Loucy (cell line): ENCODE measurements around the gene OSTM1.

Experiments used
- H2AFZ ChIP-seq: fragments of 200-600 bp; sonication (generic); 2 replicates; pipeline ENCODE4 v1.6.0; 2016; ENCODE audit warnings: antibody characterized with exemption, mild to moderate bottlenecking, low read length, moderate library complexity
- H3F3A ChIP-seq: fragments of 200-600 bp; 2 replicates; pipeline ENCODE4 v1.6.0; 2016; ENCODE audit warnings: antibody characterized with exemption, low read depth, mild to moderate bottlenecking
- H3K27me3 ChIP-seq: fragments of 200-600 bp; sonication (generic); 2 replicates; pipeline ENCODE4 v1.6.1; 2014; ENCODE audit warnings: low read length, mild to moderate bottlenecking; ENCODE audit not compliant: insufficient read depth, poor library complexity, severe bottlenecking
- H3K36me3 ChIP-seq: fragments of 200-600 bp; sonication (generic); 2 replicates; pipeline ENCODE4 v1.6.1; 2016; ENCODE audit warnings: low read length; ENCODE audit not compliant: insufficient read depth
- H3K4me1 ChIP-seq: fragments of 200-600 bp; sonication (generic); 2 replicates; pipeline ENCODE4 v1.5.1; 2014; ENCODE audit warnings: low read length, mild to moderate bottlenecking; ENCODE audit not compliant: insufficient read depth, poor library complexity, severe bottlenecking
- H3K4me2 ChIP-seq: fragments of 200-600 bp; sonication (generic); 2 replicates; pipeline ENCODE4 v1.6.0; 2014; ENCODE audit warnings: antibody characterized with exemption, low read length, low read depth, mild to moderate bottlenecking; ENCODE audit not compliant: poor library complexity, severe bottlenecking
- H3K4me3 ChIP-seq: fragments of 200-600 bp; sonication (generic); 2 replicates; pipeline ENCODE4 v1.5.1; 2014; ENCODE audit warnings: low read length, mild to moderate bottlenecking, mixed read lengths; ENCODE audit not compliant: poor library complexity, severe bottlenecking
- H3K79me2 ChIP-seq: fragments of 200-600 bp; sonication (generic); 2 replicates; pipeline ENCODE4 v1.6.1; 2014; ENCODE audit warnings: low read length; ENCODE audit not compliant: insufficient read depth
- H3K9ac ChIP-seq: fragments of 200-600 bp; sonication (generic); 2 replicates; pipeline ENCODE4 v1.6.0; 2014; ENCODE audit warnings: mild to moderate bottlenecking, low read depth, low read length, moderate library complexity; ENCODE audit not compliant: poor library complexity, severe bottlenecking
- H3K9me2 ChIP-seq: fragments of 200-600 bp; sonication (generic); replicated peaks from 2 replicates; pipeline ENCODE4 v1.6.1; 2016; ENCODE audit warnings: low read depth, low read length, mixed read lengths
- H3K9me3 ChIP-seq: fragments of 200-600 bp; sonication (generic); 2 replicates; pipeline ENCODE4 v1.6.1; 2014; ENCODE audit warnings: mild to moderate bottlenecking, antibody characterized with exemption, low read length, low read depth; ENCODE audit not compliant: insufficient read depth
- H4K20me1 ChIP-seq: fragments of 200-600 bp; sonication (generic); 2 replicates; pipeline ENCODE4 v1.6.0; 2014; ENCODE audit warnings: antibody characterized with exemption, low read length, mild to moderate bottlenecking; ENCODE audit not compliant: insufficient read depth, poor library complexity, severe bottlenecking
- CTCF ChIP-seq: fragments of 200-600 bp; sonication (generic); conservative IDR thresholded peaks from 2 replicates; pipeline ENCODE4 v1.5.1; 2014; ENCODE audit warnings: mild to moderate bottlenecking, antibody characterized with exemption, low read length
- EZH2phosphoT487 ChIP-seq: fragments of 200-600 bp; IDR thresholded peaks from 2 replicates; pipeline ENCODE4 v1.6.1; 2018; ENCODE audit warnings: antibody characterized with exemption, mild to moderate bottlenecking, moderate library complexity, borderline replicate concordance

The OSTM1 gene

GRCh38 chr6:108093781-108094300, 19.3 kb upstream of the OSTM1 start:
- Histone ChIP-seq H3F3A (no peaks in the 10 kb centered on the region), H3K9me3 (no peaks in the 10 kb centered on the region), H3K9me2 (no peaks in the 10 kb centered on the region), H3K9ac (no peak overlapping the region), H3K4me1 (no peaks in the 10 kb centered on the region), H2AFZ (no peak overlapping the region), H3K4me2 (no peak overlapping the region), H3K4me3 (no peak overlapping the region), H3K36me3 (no peaks in the 10 kb centered on the region), H3K79me2 (no peaks in the 10 kb centered on the region), H3K27me3 (no peaks in the 10 kb centered on the region), H4K20me1 (no peaks in the 10 kb centered on the region)
- TF ChIP-seq EZH2phosphoT487 (no peak), CTCF (no peak)

- H4K20me1 ChIP-seq: no peaks in the 10 kb centered on the region
- no peaks in the 10 kb centered on the region for H3K9me2 ChIP-seq
- H3K9me3 ChIP-seq: no peaks in the 10 kb centered on the region
- H3K9ac ChIP-seq: no peak overlapping the region
- no peaks in the 10 kb centered on the region for H3K36me3 ChIP-seq
- H3K79me2 ChIP-seq: no peaks in the 10 kb centered on the region
- no peak overlapping the region for H3K4me3 ChIP-seq
- no peaks in the 10 kb centered on the region for H3K4me1 ChIP-seq
- no peak overlapping the region for H2AFZ ChIP-seq
- TF ChIP-seq EZH2phosphoT487 (no peak), CTCF (no peak)
- H3K27me3 ChIP-seq: no peaks in the 10 kb centered on the region
- H3K4me2 ChIP-seq: no peak overlapping the region
- H3F3A ChIP-seq: no peaks in the 10 kb centered on the region
Measured at GRCh38 chr6:108091288-108091687, 16.7 kb upstream of the OSTM1 start.

- Histone ChIP-seq H4K20me1 (no peaks in the 10 kb centered on the region), H3K4me3 (no peak overlapping the region), H3K9me3 (no peaks in the 10 kb centered on the region), H2AFZ (no peak overlapping the region), H3K4me1 (no peaks in the 10 kb centered on the region), H3K4me2 (no peak overlapping the region), H3K27me3 (no peaks in the 10 kb centered on the region), H3F3A (no peaks in the 10 kb centered on the region), H3K79me2 (no peaks in the 10 kb centered on the region), H3K9me2 (no peaks in the 10 kb centered on the region), H3K36me3 (no peaks in the 10 kb centered on the region), H3K9ac (no peak overlapping the region)
- TF ChIP-seq CTCF (no peak), EZH2phosphoT487 (no peak)
Measured at GRCh38 chr6:108083349-108083748, 8.8 kb upstream of the OSTM1 start.
